ENCODE data around the gene LTBP1.
"Not testable (repeated sequence)": the region's sequence is repeated elsewhere in the genome, so short reads cannot be mapped to it uniquely, and the experiment has no call there.

The LTBP1 gene

GRCh38 chr2:33042819-33043218 lies 96.1 kb downstream of the LTBP1 start:
- DNase-seq (ENCODE audit: low read depth in 3 of 3), result no peak

- DNase-seq (ENCODE audit: low read depth in 3 of 3), result no peak
Observed at GRCh38 chr2:33047939-33048338, 101.2 kb downstream of the LTBP1 start.

- DNase-seq (ENCODE audit: low read depth in 3 of 3), result no peak
Observed at GRCh38 chr2:33051586-33052360, 105.0 kb downstream of the LTBP1 start.

GRCh38 chr2:33052361-33052735 lies 105.6 kb downstream of the LTBP1 start:
- DNase-seq (ENCODE audit: low read depth in 3 of 3), result no peak

GRCh38 chr2:33052795-33053194 lies 106.0 kb downstream of the LTBP1 start:
- not testable (repeated sequence) for DNase-seq (ENCODE audit: low read depth in 3 of 3)

- no peak for DNase-seq (ENCODE audit: low read depth in 3 of 3)
Observed at GRCh38 chr2:33056170-33056569, 109.4 kb downstream of the LTBP1 start.

GRCh38 chr2:33057307-33058028 lies 110.7 kb downstream of the LTBP1 start:
- DNase-seq (ENCODE audit: low read depth in 3 of 3), result not testable (repeated sequence)

GRCh38 chr2:33058716-33059470 lies 112.1 kb downstream of the LTBP1 start:
- DNase-seq (ENCODE audit: low read depth in 3 of 3), result no peak

- DNase-seq (ENCODE audit: low read depth in 3 of 3), result no peak
Observed at GRCh38 chr2:33059471-33060156, 112.9 kb downstream of the LTBP1 start.

GRCh38 chr2:33060405-33060804 lies 113.7 kb downstream of the LTBP1 start:
- no peak for DNase-seq (ENCODE audit: low read depth in 3 of 3)

GRCh38 chr2:33062665-33063250 lies 116.0 kb downstream of the LTBP1 start:
- no peak for DNase-seq (ENCODE audit: low read depth in 3 of 3)

- no peak for DNase-seq (ENCODE audit: low read depth in 3 of 3)
Observed at GRCh38 chr2:33064349-33064801, 117.6 kb downstream of the LTBP1 start.

GRCh38 chr2:33067598-33067997 lies 120.8 kb downstream of the LTBP1 start:
- DNase-seq (ENCODE audit: low read depth in 3 of 3), result no peak

- DNase-seq (ENCODE audit: low read depth in 3 of 3), result no peak
Observed at GRCh38 chr2:33068261-33068660, 121.5 kb downstream of the LTBP1 start.

GRCh38 chr2:33069894-33070651 lies 123.3 kb downstream of the LTBP1 start:
- DNase-seq (ENCODE audit: low read depth in 3 of 3), result no peak

GRCh38 chr2:33071591-33071990 lies 124.8 kb downstream of the LTBP1 start:
- no peak for DNase-seq (ENCODE audit: low read depth in 3 of 3)

GRCh38 chr2:33072614-33073013 lies 125.9 kb downstream of the LTBP1 start:
- DNase-seq (ENCODE audit: low read depth in 3 of 3), result no peak

- no peak for DNase-seq (ENCODE audit: low read depth in 3 of 3)
Observed at GRCh38 chr2:33073018-33073417, 126.3 kb downstream of the LTBP1 start.

- no peak for DNase-seq (ENCODE audit: low read depth in 3 of 3)
Observed at GRCh38 chr2:33074197-33074596, 127.4 kb downstream of the LTBP1 start.

GRCh38 chr2:33077311-33077710 lies 130.6 kb downstream of the LTBP1 start:
- DNase-seq (ENCODE audit: low read depth in 3 of 3), result no peak

- no peak for DNase-seq (ENCODE audit: low read depth in 3 of 3)
Observed at GRCh38 chr2:33077844-33078243, 131.1 kb downstream of the LTBP1 start.
